ENCODE results near the gene OR10V1.
A peak's percentile ranks its signal among the peaks of the same experiment; 100 is the strongest.
"Not testable (repeated sequence)": the region's sequence is repeated elsewhere in the genome, so short reads cannot be mapped to it uniquely, and the experiment has no call there.

OR10V1 gene

GRCh38 chr11:59708537-59708936 lies 5.1 kb downstream of the OR10V1 start:
- peak; percentile 42 for DNase-seq

DNA sequence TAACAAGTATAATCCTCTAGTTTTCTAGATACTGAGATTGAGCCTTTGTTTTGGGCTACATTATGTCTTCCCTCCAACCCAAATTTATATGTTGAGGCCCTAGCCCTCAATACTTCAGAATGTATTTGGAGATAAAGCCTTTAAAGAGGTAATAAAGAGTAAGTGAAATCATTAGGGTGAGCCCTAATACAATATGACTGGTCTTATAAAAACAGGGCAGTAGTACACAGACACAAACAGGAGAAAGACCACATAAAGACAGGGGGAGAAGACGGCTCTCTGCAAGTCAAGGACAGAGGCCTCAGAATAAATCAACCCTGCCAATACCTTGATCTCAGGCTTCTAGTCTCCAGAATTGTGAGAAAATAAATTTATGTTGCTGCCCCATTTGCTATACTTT lies 6.3 kb downstream of the OR10V1 start:
- DNase-seq = no peak

DNA sequence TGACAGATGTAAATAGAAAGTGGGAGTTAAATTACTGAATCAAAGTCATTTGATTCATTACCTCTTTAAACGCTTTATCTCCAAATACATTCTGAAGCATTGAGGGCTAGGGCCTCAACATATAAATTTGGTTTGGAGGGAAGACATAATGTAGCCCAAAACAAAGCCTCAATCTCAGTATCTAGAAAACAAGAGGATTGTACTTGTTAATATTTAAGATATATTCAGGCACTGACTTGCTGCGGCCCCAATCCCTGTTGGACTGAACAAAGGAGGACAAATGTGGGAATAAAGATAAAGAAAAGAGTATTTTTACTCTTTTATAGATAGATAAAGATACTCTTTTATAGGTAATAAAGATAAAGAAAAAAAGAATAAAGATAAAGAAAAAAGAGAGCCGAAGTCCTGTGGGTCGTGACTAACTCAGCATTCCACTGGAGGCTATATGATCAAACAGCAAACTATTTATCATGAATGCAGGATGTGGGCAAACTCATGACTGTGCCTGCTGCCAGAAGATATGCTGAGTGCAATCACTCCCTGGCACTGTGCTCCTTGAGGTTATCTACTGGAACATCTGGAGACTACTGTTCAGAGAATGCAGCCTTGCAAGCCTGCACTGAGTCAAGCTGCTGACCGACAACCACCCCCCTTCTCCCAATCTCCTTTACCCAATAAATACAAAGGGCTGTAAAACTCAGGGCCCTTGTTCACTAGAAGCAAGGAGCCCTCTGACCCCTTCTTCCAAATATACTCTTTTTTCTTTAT lies 6.9 kb downstream of the OR10V1 start:
- DNase-seq = peak; percentile 90

DNA sequence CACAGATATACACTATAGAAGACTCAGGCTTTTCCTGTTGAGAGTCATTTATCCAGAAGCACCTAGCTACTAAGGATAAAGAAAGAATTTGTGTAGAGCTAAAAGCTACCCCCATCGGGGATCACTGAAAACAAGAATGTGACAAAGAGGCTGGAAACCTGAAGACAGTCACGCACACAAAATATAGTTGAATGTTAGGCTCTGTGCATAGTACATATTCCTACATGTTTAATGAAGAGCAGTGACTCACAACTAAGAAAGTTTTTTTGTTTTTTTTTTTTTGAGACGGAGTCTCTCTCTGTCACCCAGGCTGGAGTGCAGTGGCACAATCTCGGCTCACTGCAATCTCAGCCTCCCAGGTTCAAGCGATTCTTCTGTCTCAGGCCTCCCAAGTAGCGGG lies 8.4 kb downstream of the OR10V1 start:
- peak; percentile 30 for DNase-seq

- DNase-seq = not testable (repeated sequence)
Observed at GRCh38 chr11:59703515-59703914, 10.1 kb downstream of the OR10V1 start.

DNA sequence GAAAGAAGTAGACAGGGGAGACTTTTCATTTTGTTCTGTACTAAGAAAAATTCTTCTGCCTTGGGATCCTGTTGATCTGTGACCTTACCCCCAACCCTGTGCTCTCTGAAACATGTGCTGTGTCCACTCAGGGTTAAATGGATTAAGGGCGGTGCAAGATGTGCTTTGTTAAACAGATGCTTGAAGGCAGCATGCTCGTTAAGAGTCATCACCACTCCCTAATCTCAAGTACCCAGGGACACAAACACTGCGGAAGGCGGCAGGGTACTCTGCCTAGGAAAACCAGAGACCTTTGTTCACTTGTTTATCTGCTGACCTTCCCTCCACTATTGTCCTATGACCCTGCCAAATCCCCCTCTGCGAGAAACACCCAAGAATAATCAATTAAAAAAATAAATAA lies 13.5 kb downstream of the OR10V1 start:
- DNase-seq = not testable (repeated sequence)

- DNase-seq = no peak
Observed at GRCh38 chr11:59698506-59698905, 15.1 kb downstream of the OR10V1 start.

- no peak for DNase-seq
Observed at GRCh38 chr11:59692915-59693314, 20.7 kb downstream of the OR10V1 start.

DNA sequence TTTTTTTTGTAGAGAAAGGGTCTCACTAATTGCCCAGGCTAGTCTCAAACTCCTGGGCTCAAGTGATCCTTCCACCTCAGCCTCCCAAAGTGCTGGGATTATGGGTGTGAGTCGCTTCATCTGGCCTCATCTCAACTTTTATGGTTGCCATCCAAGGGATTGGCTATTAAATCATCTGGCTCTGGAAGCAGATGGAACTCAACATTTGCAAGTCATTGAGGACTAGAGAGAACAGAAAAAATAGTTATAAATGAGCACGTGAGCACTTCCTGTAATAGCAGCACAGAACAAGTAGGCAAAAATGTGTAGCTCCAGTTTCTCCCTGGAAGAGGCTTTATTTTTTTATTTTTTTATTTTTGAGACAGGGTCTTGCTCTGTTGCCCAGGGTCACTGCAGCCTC lies 22.5 kb downstream of the OR10V1 start:
- DNase-seq = no peak

DNA sequence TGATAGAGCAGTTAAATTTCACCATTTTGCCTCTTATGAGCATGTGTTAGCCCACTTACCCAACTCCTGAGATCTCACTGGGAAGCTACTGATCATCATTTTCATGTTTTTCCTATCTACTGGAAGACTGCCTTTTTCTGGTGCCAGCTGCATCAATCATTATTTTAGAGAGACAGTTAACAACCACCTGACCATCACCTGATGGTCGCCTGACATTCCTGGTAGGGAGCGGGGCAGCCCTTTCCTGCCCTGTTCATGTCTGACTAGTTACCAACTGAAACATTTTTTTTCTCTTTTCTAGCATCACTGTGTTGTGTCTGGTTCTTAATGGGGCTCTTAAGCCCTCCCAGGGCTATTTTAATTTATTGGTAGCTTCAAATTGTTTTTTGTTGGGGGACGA lies 24.6 kb downstream of the OR10V1 start:
- DNase-seq = no peak

DNA sequence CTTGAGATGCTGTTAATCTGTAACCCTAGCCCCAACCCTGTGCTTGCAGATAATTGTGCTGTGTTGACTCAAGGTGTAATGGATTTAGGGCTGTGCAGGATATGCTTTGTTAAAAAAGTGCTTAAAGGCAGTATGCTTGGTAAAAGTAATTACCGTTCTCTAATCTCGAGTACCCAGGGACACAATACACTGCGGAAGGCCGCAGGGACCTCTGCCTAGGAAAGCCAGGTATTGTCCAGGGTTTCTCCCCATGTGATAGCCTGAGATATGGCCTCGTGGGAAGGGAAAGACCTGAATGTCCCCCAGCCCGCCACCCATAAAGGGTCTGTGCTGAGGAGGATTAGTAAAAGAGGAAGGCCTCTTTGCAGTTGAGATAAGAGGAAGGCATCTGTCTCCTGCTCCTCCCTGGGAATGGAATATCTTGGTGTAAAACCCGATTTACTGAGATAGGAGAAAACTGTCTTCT lies 32.4 kb downstream of the OR10V1 start:
- DNase-seq = not testable (repeated sequence)

DNA sequence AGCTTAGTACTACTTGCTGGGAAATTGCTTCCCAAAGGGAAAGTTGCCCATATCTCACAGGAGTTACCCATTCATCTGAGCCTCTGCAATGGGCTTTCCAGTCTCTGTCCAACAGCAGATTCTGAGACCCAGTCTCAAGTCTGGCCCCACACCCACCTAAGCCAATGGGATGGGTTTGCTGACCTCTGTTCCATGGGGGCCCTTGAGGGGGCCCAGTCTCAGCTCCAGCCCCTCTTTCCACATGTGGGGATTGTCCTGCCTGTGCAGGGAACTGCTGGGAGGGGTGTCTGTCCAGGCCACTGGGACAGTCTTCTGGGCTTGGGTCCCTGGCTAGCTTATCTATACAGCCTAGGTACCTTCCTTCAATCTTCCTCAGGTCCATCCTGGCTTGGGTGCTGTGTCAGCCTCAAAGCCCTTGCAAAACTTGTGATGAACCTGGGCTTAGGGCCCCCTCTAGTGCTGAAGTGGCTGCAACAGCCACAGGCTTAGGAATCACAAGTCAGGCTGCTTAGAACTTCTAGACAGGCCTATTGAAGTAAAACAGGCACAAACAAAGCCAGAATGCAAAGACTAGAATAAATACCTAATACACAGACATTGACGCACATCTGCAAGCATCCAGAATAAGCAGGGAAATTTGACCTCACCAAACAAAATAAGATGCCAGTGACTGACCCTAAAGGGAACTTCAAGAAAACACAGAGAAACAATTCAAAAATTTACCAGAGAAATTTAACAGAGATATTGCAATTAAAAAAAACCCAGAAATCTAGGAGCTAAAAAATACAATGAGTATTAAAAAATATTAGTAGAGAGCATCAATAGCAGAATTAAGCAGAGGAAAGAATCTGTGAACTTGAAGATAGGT lies 33.1 kb downstream of the OR10V1 start:
- DNase-seq = peak; percentile 67

- DNase-seq = no peak
Observed at GRCh38 chr11:59679347-59679746, 34.3 kb downstream of the OR10V1 start.

DNA sequence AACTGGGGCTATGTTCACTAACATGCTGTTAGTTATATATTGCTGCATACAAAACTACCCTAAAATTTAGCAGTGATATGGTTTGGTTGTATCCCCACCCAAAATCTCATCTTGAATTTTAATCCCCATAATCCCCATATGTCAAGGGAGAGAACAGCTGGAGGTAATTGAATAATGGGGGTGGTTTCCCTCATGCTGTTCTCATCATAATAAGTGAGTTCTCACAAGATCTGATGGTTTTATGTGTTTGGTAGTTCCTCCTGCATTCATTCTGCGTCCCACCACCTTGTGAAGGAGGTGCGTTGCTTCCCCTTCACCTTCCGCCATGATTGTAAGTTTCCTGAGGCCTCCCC lies 34.9 kb downstream of the OR10V1 start:
- no peak for DNase-seq

DNA sequence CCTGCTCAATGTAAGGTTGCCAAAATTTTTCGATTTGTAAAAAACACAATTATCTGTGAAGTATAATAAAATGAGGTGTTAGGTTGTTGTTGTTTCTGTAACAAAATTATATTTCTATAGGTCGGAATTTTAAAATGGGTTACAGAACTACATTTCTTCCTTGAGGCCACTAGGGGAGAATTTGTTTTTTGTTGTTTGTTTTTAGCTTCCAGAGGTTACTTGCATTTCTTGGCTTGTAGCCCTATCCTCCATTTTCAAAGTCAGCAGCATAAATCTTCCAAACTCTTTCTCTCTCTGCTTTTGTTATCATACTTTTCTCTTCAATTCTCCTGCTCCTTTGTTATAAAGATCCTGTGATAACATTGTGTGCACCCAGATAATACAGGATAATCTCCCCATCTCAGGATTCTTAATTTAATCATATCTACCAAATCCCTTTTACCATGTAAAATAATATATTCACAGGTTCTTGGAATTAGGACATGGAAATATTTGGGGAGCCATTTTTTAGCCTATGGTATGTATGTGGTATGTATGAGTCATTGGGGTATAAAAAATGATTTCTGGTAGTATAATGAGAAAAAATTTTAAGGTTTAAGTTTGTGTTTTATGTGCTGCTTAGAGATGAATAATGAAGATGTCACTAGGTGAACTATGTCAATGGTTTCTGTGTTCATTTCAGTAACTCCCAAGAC lies 35.4 kb downstream of the OR10V1 start:
- peak; percentile 24 for DNase-seq

- DNase-seq = no peak
Observed at GRCh38 chr11:59676205-59676604, 37.4 kb downstream of the OR10V1 start.

DNA sequence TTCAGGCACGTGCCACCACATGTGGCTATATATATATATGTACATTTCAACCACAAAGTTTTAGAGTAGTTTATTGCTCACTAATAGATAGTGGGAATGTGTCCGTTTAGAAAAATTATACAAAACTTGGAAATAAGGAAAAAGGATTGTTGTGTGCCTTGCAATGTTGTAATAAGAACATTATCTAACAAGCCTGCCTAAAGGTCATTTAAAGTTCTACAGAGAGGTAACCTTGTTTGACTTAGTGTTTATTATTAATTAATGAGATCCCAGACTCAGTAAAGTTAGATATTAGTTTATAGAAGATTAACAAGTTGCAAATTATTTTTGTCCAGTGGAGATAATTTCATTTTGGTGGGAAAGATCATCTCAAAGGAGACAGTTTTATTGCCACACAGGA lies 39.4 kb downstream of the OR10V1 start:
- no peak for DNase-seq

- DNase-seq = no peak
Observed at GRCh38 chr11:59673291-59673690, 40.4 kb downstream of the OR10V1 start.

DNA sequence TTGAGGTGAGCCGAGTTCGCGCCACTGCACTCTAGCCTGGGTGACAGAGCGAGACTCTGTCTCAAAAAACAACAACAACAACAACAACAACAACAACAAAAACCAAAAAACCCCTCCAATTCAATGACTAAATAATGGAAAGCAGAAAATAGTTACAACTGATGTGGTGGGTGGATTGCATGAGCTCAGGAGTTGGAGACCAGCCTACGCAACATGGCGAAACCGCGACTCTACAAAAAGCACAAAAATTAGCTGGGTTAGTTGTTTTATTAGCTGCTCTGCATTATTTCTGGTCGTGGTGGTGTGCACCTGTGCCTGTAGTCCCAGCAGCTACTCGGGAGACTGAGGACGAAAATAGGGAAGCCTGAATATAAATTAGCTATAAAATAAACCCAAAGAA lies 42.2 kb downstream of the OR10V1 start:
- DNase-seq = no peak

DNA sequence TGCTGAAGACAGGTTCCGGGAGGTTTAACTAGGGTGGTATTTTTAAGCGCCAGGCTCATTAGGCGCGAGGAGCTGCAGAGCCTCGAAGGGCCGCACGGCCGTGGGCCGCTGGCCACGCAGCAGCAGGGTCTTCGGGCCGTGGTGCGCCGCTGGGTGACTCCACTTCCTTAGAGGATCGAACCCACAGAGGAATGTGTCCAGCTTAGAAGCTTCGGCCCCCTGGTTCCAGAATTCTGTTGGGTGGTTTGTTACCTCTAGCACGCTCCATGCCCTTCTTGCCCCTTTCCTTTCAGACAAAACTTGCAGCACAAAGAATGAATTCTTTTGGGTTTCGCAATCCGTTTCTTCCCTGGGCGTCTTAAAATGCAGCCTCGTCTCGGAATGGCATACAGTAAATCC lies 44.0 kb downstream of the OR10V1 start:
- peak; percentile 55 for DNase-seq

GRCh38 chr11:59668950-59669610 lies 44.6 kb downstream of the OR10V1 start, which contains the start of gene PATL1:
PATL1 (minus strand) TSS chr11:59669037; CDS start chr11:59668895, 142 bp downstream.
- DNase-seq = peak; percentile 97

DNA sequence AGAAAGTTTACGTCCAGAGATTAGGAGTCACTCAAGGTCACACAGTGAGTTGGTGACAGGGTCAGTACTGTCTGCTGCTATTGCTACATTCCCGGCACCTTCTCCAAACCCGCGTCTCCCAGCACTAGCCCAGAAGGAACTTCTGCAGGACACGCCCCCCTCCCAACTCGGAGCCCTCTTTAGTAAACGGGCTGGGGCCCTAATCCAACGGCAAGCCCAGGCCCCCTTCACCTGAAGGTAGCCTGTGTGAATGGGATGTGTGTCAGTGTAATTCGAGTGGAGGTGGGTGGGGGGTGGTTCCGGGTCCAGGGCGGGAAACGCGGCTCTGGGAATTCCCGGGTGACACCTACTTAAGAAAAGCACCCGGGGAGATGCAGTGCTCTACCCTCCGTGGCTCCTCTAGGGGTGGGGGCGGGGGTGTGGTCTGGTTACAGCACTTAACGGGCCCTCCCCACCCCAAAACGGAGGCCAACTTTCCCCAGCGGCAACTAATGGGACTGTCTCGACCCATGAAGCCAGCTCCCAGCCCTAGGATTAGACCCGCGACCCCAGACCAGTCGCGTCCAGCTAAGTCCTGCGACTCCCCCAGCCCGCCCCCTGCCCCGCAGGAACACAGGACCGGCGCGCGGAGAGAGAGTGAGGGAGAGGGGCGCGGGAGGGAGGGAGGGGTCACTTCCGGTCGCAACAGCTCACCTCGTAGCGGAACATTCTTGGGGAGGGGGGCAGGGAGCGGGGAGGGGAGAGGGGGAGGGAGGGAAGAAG lies 45.3 kb downstream of the OR10V1 start:
- DNase-seq = peak; percentile 42

Data from fibroblast of skin of right biceps (primary cell).